ENCODE data around the gene MDM2.

The MDM2 gene

GRCh38 chr12:68894276-68894855 lies 86.4 kb downstream of the MDM2 start:
- in situ Hi-C loops (cut with MboI; ENCODE audit: low sequenced_read_pairs) = no loop called here

- in situ Hi-C loops (cut with MboI; ENCODE audit: low sequenced_read_pairs) = no loop called here
Measured at GRCh38 chr12:68896881-68897540, 89.0 kb downstream of the MDM2 start.

- in situ Hi-C loops (cut with MboI; ENCODE audit: low sequenced_read_pairs) = no loop called here
Measured at GRCh38 chr12:68899251-68899771, 91.3 kb downstream of the MDM2 start.

- in situ Hi-C loops (cut with MboI; ENCODE audit: low sequenced_read_pairs) = no loop called here
Measured at GRCh38 chr12:68900241-68900640, 92.3 kb downstream of the MDM2 start.
